Cardiac fibroblast (primary cell): ENCODE data around the gene PAX8.

Experiments used
- DNase-seq, 2 donors: peaks; one replicate each; pipeline versions ENCODE4 v3.0.0 to v3.0.0-alpha.2; 2010; ENCODE audit warnings: low read depth in 2 of 2
- H3K4me3 ChIP-seq, 2 donors: replicated peaks in 1 of 2; 1 replicate in 1 of 2; 2 replicates in 1 of 2; pipeline ENCODE4 v1.5.1; 2011; ENCODE audit warnings: low read depth in 2 of 2, low read length in 2 of 2, mild to moderate bottlenecking in 2 of 2, moderate library complexity in 1 of 2
- TF ChIP-seq, protein P1 (sequence below): IDR thresholded peaks from one replicate; pipeline ENCODE4 v1.5.1; 2011; ENCODE audit warnings: low read depth, mild to moderate bottlenecking, low read length, inconsistent platforms

The PAX8 gene

GRCh38 chr2:113266431-113266830 lies 12.3 kb downstream of the PAX8 start:
- no peak for DNase-seq
- H3K4me3 ChIP-seq = no peak overlapping the region
- TF ChIP-seq, protein P1, sequence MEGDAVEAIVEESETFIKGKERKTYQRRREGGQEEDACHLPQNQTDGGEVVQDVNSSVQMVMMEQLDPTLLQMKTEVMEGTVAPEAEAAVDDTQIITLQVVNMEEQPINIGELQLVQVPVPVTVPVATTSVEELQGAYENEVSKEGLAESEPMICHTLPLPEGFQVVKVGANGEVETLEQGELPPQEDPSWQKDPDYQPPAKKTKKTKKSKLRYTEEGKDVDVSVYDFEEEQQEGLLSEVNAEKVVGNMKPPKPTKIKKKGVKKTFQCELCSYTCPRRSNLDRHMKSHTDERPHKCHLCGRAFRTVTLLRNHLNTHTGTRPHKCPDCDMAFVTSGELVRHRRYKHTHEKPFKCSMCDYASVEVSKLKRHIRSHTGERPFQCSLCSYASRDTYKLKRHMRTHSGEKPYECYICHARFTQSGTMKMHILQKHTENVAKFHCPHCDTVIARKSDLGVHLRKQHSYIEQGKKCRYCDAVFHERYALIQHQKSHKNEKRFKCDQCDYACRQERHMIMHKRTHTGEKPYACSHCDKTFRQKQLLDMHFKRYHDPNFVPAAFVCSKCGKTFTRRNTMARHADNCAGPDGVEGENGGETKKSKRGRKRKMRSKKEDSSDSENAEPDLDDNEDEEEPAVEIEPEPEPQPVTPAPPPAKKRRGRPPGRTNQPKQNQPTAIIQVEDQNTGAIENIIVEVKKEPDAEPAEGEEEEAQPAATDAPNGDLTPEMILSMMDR = no peak

DNA sequence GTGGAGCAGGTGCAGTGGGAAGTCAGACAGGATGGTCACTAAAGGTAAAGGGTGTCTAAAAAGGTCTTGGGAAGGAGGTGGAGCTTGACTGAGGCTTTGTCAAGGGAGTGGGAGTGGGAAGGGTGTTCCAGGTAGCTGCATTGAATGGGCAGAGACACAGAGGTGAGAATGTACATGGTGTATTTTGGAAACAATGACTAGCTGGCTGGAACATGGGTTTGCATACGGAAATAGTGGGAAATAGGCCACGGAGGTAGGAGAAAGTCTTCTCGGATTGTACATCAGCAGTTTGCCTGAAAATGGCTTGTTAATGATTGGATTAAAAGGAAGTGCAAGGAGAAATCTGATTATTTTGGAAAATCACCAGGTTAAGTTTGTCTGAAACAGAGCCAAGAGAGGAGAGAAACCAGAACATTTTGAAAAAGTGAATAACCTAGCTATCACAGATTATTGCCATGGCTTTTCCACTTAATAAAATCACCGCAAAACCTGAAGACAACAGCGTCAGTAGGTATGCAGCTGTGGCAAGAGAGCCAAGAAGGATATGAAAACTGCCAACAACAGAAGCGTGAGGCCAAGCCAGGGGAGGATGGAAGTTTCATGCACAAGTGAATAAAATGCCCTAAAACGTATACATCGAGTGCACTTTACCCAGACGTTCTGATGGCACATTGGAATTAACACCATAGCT lies 13.9 kb downstream of the PAX8 start:
- TF ChIP-seq, protein P1 = no peak
- no peak for DNase-seq
- no peak overlapping the region for H3K4me3 ChIP-seq

DNA sequence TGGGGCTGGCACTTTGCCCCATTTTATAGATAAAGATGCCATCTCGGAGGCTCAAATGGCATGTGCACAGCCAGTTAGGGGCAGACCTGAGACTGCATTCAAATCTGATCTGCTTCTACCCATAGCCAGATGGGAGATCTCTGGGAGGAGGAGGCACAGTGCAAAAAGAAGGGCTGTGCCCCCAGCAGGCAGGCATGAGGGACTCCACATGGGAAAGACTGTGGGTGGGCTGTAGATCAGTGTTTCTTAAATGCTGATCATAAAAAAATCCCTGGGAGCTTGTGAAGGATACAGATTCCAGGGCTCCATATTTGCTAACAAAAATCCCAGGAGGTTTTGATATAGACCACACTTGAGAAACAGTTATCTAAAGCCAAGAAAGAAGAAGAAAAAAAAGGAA lies 15.2 kb downstream of the PAX8 start:
- DNase-seq = no peak
- no peak overlapping the region for H3K4me3 ChIP-seq
- TF ChIP-seq, protein P1 = no peak

GRCh38 chr2:113260991-113261390 lies 17.7 kb downstream of the PAX8 start:
- DNase-seq = no peak
- no peak overlapping the region for H3K4me3 ChIP-seq
- TF ChIP-seq, protein P1 = no peak

GRCh38 chr2:113258471-113259147 lies 20.1 kb downstream of the PAX8 start:
- DNase-seq = no peak
- no peak overlapping the region for H3K4me3 ChIP-seq
- TF ChIP-seq, protein P1 = no peak

GRCh38 chr2:113257516-113258264 lies 21.0 kb downstream of the PAX8 start:
- DNase-seq = no peak
- TF ChIP-seq, protein P1 = no peak

More at GRCh38 chr2:113257516-113258264, 21.0 kb downstream of the PAX8 start:
- H3K4me3 ChIP-seq = no peak overlapping the region
